OCI-LY3 (cell line): ENCODE data around the gene SARDH.

ENCODE experiments used
- H2AFZ ChIP-seq: fragments of 200-600, 300-600 bp; shearing (Covaris generic); 2 replicates; pipeline ENCODE4 v1.6.0; 2014; ENCODE audit warnings: antibody characterized with exemption, low read depth, low read length
- H3K27ac ChIP-seq: fragments of 200-600, 300-600 bp; sonication (generic); 2 replicates; pipeline ENCODE4 v1.5.1; 2014; ENCODE audit warnings: mild to moderate bottlenecking, low read length, moderate library complexity, mixed read lengths
- H3K27me3 ChIP-seq: fragments of 200-600, 300-600 bp; sonication (generic); 2 replicates; pipeline ENCODE4 v1.6.1; 2014; ENCODE audit warnings: low read depth, low read length, mixed read lengths
- H3K36me3 ChIP-seq: fragments of 200-600, 300-600 bp; sonication (generic); replicated peaks from 2 replicates; pipeline ENCODE3; 2014; ENCODE audit warnings: low read depth, low read length, mixed read lengths
- H3K4me1 ChIP-seq: fragments of 300-600, 200-600 bp; sonication (generic); 2 replicates; pipeline ENCODE4 v1.6.1; 2014; ENCODE audit warnings: low read length, mixed read lengths
- H3K4me2 ChIP-seq: fragments of 200-600, 300-600 bp; sonication (generic); 2 replicates; pipeline ENCODE4 v1.6.1; 2014; ENCODE audit warnings: low read length, mixed read lengths
- H3K4me3 ChIP-seq: fragments of 300-600, 200-600 bp; sonication (generic); 2 replicates; pipeline ENCODE4 v1.5.1; 2014; ENCODE audit warnings: antibody characterized with exemption, mild to moderate bottlenecking, low read length, moderate library complexity
- H3K79me2 ChIP-seq: fragments of 300-600, 200-600 bp; shearing (Covaris generic); 2 replicates; pipeline ENCODE4 v1.6.1; 2014; ENCODE audit warnings: mild to moderate bottlenecking, low read length, mixed read lengths
- H3K9ac ChIP-seq: fragments of 300-600, 200-600 bp; shearing (Covaris generic); 2 replicates; pipeline ENCODE4 v1.6.0; 2014; ENCODE audit warnings: mild to moderate bottlenecking, low read length, moderate library complexity
- H3K9me3 ChIP-seq: fragments of 200-600, 300-600 bp; shearing (Covaris generic); 2 replicates; pipeline ENCODE4 v1.6.1; 2014; ENCODE audit warnings: low read length, mixed read lengths; ENCODE audit not compliant: insufficient read depth
- H4K20me1 ChIP-seq: fragments of 200-600, 300-600 bp; sonication (generic); 2 replicates; pipeline ENCODE4 v1.6.1; 2016; ENCODE audit warnings: low read length, mixed read lengths; ENCODE audit not compliant: insufficient read depth
- EZH2phosphoT487 ChIP-seq: fragments of 200-600 bp; shearing (Covaris generic); IDR thresholded peaks from 2 replicates; pipeline ENCODE4 v1.6.1; 2018; ENCODE audit warnings: antibody characterized with exemption, mixed run types, low read depth
- TF ChIP-seq, protein P1 (sequence below): fragments of 200-600, 300-600 bp; sonication (generic); IDR thresholded peaks from 2 replicates; pipeline ENCODE4 v1.5.1; 2014; ENCODE audit warnings: antibody characterized with exemption, low read length, low read depth

Gene SARDH

GRCh38 chr9:133639613-133640012 lies 98.5 kb downstream of the SARDH start:
- TF ChIP-seq, protein P1, sequence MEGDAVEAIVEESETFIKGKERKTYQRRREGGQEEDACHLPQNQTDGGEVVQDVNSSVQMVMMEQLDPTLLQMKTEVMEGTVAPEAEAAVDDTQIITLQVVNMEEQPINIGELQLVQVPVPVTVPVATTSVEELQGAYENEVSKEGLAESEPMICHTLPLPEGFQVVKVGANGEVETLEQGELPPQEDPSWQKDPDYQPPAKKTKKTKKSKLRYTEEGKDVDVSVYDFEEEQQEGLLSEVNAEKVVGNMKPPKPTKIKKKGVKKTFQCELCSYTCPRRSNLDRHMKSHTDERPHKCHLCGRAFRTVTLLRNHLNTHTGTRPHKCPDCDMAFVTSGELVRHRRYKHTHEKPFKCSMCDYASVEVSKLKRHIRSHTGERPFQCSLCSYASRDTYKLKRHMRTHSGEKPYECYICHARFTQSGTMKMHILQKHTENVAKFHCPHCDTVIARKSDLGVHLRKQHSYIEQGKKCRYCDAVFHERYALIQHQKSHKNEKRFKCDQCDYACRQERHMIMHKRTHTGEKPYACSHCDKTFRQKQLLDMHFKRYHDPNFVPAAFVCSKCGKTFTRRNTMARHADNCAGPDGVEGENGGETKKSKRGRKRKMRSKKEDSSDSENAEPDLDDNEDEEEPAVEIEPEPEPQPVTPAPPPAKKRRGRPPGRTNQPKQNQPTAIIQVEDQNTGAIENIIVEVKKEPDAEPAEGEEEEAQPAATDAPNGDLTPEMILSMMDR = no peak
- TF ChIP-seq EZH2phosphoT487 = no peak
- Histone ChIP-seq H3K4me2 (no peak overlapping the region), H3K9ac (no peak overlapping the region), H3K27me3 (peaks cover 8% of the 10 kb centered on the region; the same call in 1 of the 2 replicates), H3K4me3 (no peak overlapping the region), H3K9me3 (no peaks in the 10 kb centered on the region), H2AFZ (no peak overlapping the region), H4K20me1 (no peaks in the 10 kb centered on the region), H3K4me1 (no peaks in the 10 kb centered on the region), H3K36me3 (no peaks in the 10 kb centered on the region), H3K79me2 (no peaks in the 10 kb centered on the region), H3K27ac (no peak overlapping the region)

GRCh38 chr9:133638711-133639110 lies 99.4 kb downstream of the SARDH start:
- TF ChIP-seq, protein P1 = no peak
- no peak for TF ChIP-seq EZH2phosphoT487
- peaks cover 8% of the 10 kb centered on the region; the same call in 1 of the 2 replicates for H3K27me3 ChIP-seq
- no peaks in the 10 kb centered on the region for H3K9me3 ChIP-seq
- no peak overlapping the region for H3K4me2 ChIP-seq
- no peaks in the 10 kb centered on the region for H4K20me1 ChIP-seq
- H2AFZ ChIP-seq = no peak overlapping the region
- H3K79me2 ChIP-seq = no peaks in the 10 kb centered on the region
- no peaks in the 10 kb centered on the region for H3K4me1 ChIP-seq
- H3K36me3 ChIP-seq = no peaks in the 10 kb centered on the region
- no peak overlapping the region for H3K4me3 ChIP-seq
- no peak overlapping the region for H3K9ac ChIP-seq
- H3K27ac ChIP-seq = no peak overlapping the region

DNA sequence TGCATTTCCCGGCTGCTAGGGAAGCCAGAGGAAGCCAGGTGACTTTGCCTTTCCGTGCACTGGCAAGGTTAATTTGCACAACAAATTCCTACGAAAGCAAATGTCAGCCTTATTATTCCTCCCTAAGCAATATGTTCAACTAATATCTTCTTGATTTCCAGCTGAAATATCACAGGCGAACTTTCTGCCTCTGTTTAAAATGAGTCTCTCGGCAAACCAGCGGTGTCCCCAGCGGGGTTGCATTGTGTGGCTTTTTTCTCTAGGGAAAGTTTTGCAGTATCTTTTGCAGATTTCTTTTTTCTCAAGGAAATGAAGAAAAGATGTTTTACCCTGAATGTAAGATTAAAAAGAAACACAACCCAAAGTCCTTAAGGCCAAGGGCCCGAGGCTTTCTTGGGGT lies 100.1 kb downstream of the SARDH start:
- H4K20me1 ChIP-seq = no peaks in the 10 kb centered on the region
- H3K9me3 ChIP-seq = no peaks in the 10 kb centered on the region
- H3K79me2 ChIP-seq = no peaks in the 10 kb centered on the region
- no peaks in the 10 kb centered on the region for H3K4me1 ChIP-seq
- H3K27me3 ChIP-seq = peaks cover 8% of the 10 kb centered on the region; the same call in 1 of the 2 replicates
- H3K36me3 ChIP-seq = no peaks in the 10 kb centered on the region
- H3K9ac ChIP-seq = no peak overlapping the region
- no peak overlapping the region for H2AFZ ChIP-seq
- no peak overlapping the region for H3K4me3 ChIP-seq
- H3K27ac ChIP-seq = no peak overlapping the region
- no peak overlapping the region for H3K4me2 ChIP-seq
- TF ChIP-seq, protein P1 = no peak
- TF ChIP-seq EZH2phosphoT487 = no peak

DNA sequence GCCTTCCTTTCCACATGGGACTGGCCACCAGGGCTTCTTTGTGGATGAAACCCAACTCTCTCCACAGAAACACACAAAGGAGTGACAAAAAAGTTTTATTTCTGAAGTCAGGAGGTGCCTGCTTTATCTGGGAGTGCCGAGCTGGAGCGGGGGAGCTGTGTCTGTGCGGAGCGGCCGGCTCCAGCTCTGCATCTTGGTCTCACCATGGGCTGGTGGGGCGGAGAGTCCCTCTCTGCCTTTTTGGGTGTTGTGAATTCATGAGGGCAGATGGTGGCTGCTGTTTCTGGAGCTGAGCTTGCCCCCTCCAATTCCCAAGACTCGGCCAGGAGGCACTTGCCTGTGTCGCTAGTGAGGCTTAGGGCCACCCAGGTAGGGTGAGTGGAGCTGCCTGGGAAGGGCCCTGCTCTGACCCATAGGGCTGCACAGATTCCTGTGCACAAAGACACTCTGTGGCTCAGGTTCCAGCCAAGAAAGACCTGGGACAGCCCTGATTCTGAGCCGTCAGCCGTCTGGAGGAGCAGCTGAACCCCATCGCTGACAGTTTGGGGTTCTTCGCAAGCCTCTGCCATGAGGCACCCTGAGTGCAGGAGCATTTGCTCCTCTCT lies 100.6 kb downstream of the SARDH start:
- Histone ChIP-seq H3K27ac (no peak overlapping the region), H3K4me3 (no peak overlapping the region), H3K9ac (no peak overlapping the region), H3K4me1 (no peaks in the 10 kb centered on the region), H4K20me1 (no peaks in the 10 kb centered on the region), H2AFZ (no peak overlapping the region), H3K4me2 (no peak overlapping the region), H3K36me3 (no peaks in the 10 kb centered on the region), H3K9me3 (no peaks in the 10 kb centered on the region), H3K79me2 (no peaks in the 10 kb centered on the region), H3K27me3 (peaks cover 8% of the 10 kb centered on the region; the same call in 1 of the 2 replicates)
- TF ChIP-seq, protein P1 = no peak
- no peak for TF ChIP-seq EZH2phosphoT487
